Loucy (cell line): ENCODE results near the gene GTF2F2.

Experiments used
- CTCF ChIP-seq: fragments of 200-600 bp; sonication (generic); conservative IDR thresholded peaks from 2 replicates; pipeline ENCODE4 v1.5.1; 2014; ENCODE audit warnings: mild to moderate bottlenecking, antibody characterized with exemption, low read length
- EZH2phosphoT487 ChIP-seq: fragments of 200-600 bp; IDR thresholded peaks from 2 replicates; pipeline ENCODE4 v1.6.1; 2018; ENCODE audit warnings: antibody characterized with exemption, mild to moderate bottlenecking, moderate library complexity, borderline replicate concordance

DNA sequence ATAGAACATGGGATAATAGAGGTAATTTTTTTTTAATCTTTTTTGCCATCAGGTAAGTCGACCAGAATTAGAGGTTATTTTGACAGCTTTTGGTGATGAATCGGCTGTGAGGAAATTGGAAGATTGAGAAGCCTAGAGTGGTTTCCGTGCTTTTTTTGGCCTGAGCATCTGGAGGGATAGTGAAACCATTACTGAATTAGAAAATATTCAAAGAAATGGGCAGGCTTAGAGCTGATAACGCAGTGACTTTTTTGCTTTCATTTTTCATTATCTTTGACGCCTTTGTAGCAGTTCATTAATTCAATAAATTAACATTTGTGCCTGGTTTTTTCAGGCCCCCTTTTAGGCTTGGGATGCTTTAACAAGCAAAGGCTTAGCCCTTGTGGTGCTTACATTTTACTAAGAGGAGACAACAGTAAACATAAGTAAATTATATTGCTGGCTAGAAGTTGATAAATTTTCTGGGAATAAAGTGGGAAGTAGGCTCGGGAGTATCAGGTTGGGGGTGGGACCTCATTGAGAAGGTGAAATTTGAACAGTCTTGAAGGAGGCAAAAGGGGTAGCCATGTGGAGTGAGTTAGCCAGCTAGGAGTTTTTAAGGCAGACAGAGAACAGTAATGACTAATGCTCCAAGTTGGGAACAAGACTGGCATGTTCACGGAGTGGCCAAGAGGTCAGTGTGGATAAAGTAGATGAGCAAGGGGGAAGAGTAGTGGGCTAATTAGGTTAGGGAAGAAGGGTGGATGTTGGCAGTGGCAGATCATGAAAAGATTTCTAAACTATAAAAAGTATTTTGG, 36.5 kb downstream of the GTF2F2 start:
- no peak for TF ChIP-seq CTCF
- no peak for TF ChIP-seq EZH2phosphoT487
